SK-N-MC (cell line): ENCODE measurements around the gene NDUFS1.

Experiments used
- DNase-seq: peaks from one replicate; pipeline ENCODE4 v3.0.0-alpha.2; 2011; ENCODE audit warnings: low read depth, low spot score
- H3K27ac ChIP-seq: fragments of 200-600 bp; sonication (generic); 2 replicates; pipeline ENCODE4 v1.5.1; 2016; ENCODE audit warnings: mixed run types
- H3K36me3 ChIP-seq: fragments of 200-600 bp; sonication (generic); 2 replicates; pipeline ENCODE4 v1.6.1; 2017; ENCODE audit warnings: antibody characterized with exemption, low read length, mixed read lengths; ENCODE audit not compliant: insufficient read depth
- H3K4me3 ChIP-seq: fragments of 200-600 bp; sonication (generic); 2 replicates; pipeline ENCODE4 v1.5.1; 2016
- H3K9ac ChIP-seq: fragments of 200-600 bp; sonication (generic); 2 replicates; pipeline ENCODE4 v1.8.0; 2017; ENCODE audit warnings: mixed run types, mixed read lengths; ENCODE audit not compliant: insufficient read length
- H3K9me3 ChIP-seq: fragments of 200-600 bp; sonication (generic); 2 replicates; pipeline ENCODE4 v1.6.1; 2017; ENCODE audit warnings: low read depth, mild to moderate bottlenecking, antibody characterized with exemption, low read length, moderate library complexity, mixed read lengths
- EZH2 ChIP-seq: fragments of 200-600 bp; sonication (generic); IDR thresholded peaks from one replicate; pipeline ENCODE4 v1.6.1; 2017; ENCODE audit warnings: antibody characterized with exemption
- FOXP2 ChIP-seq: optimal IDR thresholded peaks from 2 replicates; pipeline ENCODE3; 2011; ENCODE audit warnings: mild to moderate bottlenecking, moderate library complexity; ENCODE audit not compliant: insufficient read depth; ENCODE audit errors: extremely low read length, control extremely low read depth
- POLR2AphosphoS5 ChIP-seq: IDR thresholded peaks from 2 replicates; pipeline ENCODE4 v1.6.1; 2012; ENCODE audit warnings: mild to moderate bottlenecking, low read depth, low read length, borderline replicate concordance

The NDUFS1 gene

DNA sequence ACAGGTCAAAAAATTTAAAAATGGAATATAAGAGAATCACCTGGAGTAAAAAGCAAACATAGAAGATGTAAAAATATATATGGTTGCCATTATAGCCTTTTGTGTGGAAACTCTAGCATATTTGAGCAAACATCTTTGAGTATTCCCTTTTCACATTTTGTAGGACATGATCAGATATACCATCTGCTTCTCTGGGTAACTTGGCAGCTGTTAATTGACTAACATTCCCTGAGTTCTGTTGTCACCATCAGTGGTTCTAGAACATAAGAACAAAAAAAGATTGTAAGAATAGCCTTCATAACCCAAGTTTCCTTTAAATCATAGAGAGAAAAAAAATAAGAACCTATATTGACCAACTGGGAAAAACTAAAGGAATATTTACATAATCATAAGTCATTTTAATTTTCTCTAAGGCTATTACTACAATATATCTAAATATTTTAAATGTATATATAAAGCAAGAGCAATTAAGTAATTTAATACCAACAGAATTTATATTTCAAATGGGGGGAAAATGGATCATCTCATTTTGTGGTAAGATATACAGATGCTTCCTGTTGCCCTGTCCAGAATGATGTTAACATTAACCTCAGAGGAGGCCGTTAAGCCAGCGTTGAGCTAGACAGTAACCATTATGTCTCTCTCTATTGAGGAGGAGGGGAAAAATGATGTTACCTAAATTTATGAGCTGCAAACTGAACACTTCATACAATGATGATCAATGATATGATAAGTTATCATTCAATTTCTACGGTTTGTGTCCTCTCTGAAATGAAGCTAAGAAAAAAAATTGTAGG, 63.5 kb downstream of the NDUFS1 start:
- Histone ChIP-seq H3K27ac (no peak overlapping the region), H3K9me3 (no peaks in the 10 kb centered on the region), H3K4me3 (no peak overlapping the region), H3K36me3 (no peaks in the 10 kb centered on the region), H3K9ac (no peak overlapping the region)
- TF ChIP-seq EZH2 (no peak), FOXP2 (no peak), POLR2AphosphoS5 (no peak)
- DNase-seq = no peak

DNA sequence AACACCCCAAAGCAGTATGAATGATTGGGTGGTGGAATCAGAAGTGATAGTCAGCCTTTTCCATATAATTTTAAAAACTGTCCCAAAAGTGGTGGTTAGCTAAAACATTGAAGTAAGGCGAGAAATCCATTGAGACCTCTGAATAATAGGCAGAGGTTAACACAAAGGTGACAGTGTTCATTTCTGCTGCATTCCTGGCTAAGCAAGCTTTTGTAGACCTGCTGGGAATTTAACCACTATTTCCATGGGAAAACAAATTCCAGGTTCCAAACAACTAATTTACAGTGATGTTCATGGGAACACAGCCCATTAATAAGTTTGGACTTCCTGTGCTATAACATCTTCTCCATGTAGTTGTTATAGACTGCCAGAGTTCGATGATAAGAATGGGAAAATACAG, 66.9 kb downstream of the NDUFS1 start:
- no peak for DNase-seq
- Histone ChIP-seq H3K27ac (no peak overlapping the region), H3K9me3 (no peaks in the 10 kb centered on the region), H3K36me3 (no peaks in the 10 kb centered on the region), H3K9ac (no peak overlapping the region), H3K4me3 (no peak overlapping the region)
- no peak for TF ChIP-seq FOXP2
- no peak for TF ChIP-seq EZH2
- TF ChIP-seq POLR2AphosphoS5 = no peak

- no peak overlapping the region for H3K4me3 ChIP-seq
- H3K9me3 ChIP-seq = no peaks in the 10 kb centered on the region
- DNase-seq = no peak
- TF ChIP-seq POLR2AphosphoS5 = no peak
- TF ChIP-seq FOXP2 = no peak
- TF ChIP-seq EZH2 = no peak
- H3K27ac ChIP-seq = no peak overlapping the region
- H3K36me3 ChIP-seq = no peaks in the 10 kb centered on the region
- H3K9ac ChIP-seq = no peak overlapping the region
Observed at GRCh38 chr2:206088248-206088647, 71.0 kb downstream of the NDUFS1 start.

DNA sequence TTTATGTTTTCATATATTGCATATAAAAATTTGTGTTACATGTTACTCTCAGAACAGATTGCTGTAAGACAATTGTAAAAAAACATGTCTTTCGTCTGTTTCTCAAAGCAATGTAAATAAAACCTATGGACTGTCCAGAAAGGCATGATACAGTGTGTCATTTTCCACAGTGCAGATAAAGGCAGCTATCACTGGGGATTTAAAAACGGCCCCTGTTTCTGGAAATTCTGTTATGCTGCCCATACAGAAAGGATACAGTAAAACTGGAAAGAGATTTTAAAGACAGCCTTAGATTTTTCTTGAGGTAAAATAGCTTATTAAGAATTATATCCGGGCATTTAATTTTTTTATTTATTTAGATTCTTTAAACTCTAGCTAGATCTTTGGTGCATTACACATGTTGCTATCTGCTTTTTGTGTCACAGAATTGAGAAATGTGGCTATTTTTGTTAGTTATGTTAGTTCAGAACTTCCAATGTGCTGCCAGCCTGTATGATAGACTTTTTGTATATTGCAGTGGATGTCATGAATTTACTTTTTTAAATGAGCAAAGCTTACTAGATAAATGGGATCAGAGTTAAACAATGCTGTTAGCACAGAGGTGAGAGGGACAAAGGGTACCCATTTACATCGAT, 72.4 kb downstream of the NDUFS1 start:
- Histone ChIP-seq H3K9ac (peak overlapping the region; percentile 100), H3K36me3 (no peaks in the 10 kb centered on the region), H3K9me3 (no peaks in the 10 kb centered on the region), H3K4me3 (peak overlapping the region; percentile 99), H3K27ac (peak overlapping the region; percentile 100)
- DNase-seq = no peak
- TF ChIP-seq EZH2 (no peak), POLR2AphosphoS5 (no peak), FOXP2 (no peak)

- TF ChIP-seq FOXP2 (no peak), POLR2AphosphoS5 (peak; percentile 73)
- Histone ChIP-seq H3K9me3 (no peaks in the 10 kb centered on the region), H3K9ac (peak within 1 kb of the TSS; percentile 100), H3K36me3 (no peaks in the 10 kb centered on the region), H3K4me3 (peak within 1 kb of the TSS; percentile 99), H3K27ac (peak within 1 kb of the TSS; percentile 100)
- peak; percentile 74 for DNase-seq
Observed at GRCh38 chr2:206085742-206086445, 73.3 kb downstream of the NDUFS1 start, which contains the start of gene INO80D. INO80D (minus strand) TSS chr2:206086174; CDS start chr2:206063016, 23,158 bp downstream.

GRCh38 chr2:206084870-206085741, 74.1 kb downstream of the NDUFS1 start:
- Histone ChIP-seq H3K9ac (peak overlapping the region; percentile 100), H3K36me3 (no peaks in the 10 kb centered on the region), H3K9me3 (no peaks in the 10 kb centered on the region), H3K27ac (peak overlapping the region; percentile 100), H3K4me3 (peak overlapping the region; percentile 99)
- TF ChIP-seq EZH2 = no peak
- TF ChIP-seq FOXP2 = no peak
- TF ChIP-seq POLR2AphosphoS5 = no peak
- no peak for DNase-seq

- H3K4me3 ChIP-seq = peak overlapping the region; percentile 99
- peak overlapping the region; percentile 100 for H3K9ac ChIP-seq
- TF ChIP-seq POLR2AphosphoS5 (no peak), EZH2 (no peak), FOXP2 (no peak)
- H3K27ac ChIP-seq = peak overlapping the region; percentile 100
- no peaks in the 10 kb centered on the region for H3K9me3 ChIP-seq
- H3K36me3 ChIP-seq = no peaks in the 10 kb centered on the region
- DNase-seq = no peak
Observed at GRCh38 chr2:206084439-206084869, 74.8 kb downstream of the NDUFS1 start.
